HG03064 (cell line): ENCODE data around the gene NPR2.

Experiments
- ATAC-seq: cut with Tn5 transposase; IDR thresholded peaks from one replicate; pipeline ENCODE4 v1.9.1; 2021; ENCODE audit warnings: low read depth; ENCODE audit not compliant: unreplicated experiment

The NPR2 gene

GRCh38 chr9:35791297-35791921, at the start of gene NPR2:
Gene NPR2, plus strand, starts transcription at chr9:35791591. Its CDS starts 818 bp downstream, at chr9:35792409.
- no peak for ATAC-seq

- ATAC-seq = no peak
Observed at GRCh38 chr9:35741740-35742139, 49.7 kb upstream of the NPR2 start.

DNA sequence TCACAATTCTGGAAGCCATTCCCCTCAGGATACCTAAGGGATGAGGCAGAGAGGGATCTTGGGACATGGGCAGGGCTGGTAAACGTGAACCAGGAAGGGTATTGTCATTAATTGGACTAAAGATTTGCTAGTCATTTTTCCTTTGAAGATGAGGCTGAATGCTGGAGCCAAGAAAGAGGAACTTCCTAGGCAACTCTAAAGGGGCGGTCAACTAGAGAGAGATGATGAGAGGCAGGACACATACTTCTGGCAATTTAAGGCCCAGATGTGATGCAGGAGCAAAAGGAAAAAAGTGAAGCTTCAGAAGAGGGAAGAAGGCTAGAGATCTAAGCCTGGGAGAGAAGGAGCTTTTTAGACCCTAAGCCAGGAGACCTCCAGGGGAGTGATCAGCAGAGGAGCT, 47.9 kb upstream of the NPR2 start:
- ATAC-seq = no peak

DNA sequence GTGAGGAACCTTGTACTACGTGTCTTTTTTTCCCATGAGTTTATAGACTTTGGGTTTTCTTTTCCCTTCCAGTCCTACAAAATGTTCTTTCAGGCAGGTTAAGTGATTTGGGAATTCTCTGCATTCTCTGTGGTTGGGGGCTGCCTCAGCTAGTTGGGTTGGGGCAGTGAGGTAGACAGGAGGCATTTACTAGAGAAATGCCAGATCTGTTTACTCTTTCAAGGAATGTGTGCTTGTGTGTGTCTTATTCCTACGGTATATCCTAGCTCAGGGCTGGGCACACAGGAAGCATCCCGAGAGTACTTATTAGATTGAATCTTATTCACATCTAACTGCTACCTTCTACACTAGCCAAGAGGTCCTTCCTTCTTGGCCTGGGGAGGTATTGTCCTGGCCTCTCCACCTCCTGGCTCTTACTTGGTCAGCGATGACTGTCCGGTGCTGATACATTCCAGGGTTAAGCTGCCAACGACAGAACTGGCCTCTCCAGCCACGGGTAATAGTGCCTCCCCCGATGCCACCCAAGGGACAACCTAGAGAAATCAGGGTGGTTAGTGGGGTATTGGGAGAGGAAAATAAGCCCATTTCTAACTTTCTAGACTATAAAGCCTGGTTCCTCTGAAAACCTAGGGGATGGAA, 47.4 kb upstream of the NPR2 start:
- ATAC-seq = no peak

- no peak for ATAC-seq
Observed at GRCh38 chr9:35745569-35745968, 45.8 kb upstream of the NPR2 start.

DNA sequence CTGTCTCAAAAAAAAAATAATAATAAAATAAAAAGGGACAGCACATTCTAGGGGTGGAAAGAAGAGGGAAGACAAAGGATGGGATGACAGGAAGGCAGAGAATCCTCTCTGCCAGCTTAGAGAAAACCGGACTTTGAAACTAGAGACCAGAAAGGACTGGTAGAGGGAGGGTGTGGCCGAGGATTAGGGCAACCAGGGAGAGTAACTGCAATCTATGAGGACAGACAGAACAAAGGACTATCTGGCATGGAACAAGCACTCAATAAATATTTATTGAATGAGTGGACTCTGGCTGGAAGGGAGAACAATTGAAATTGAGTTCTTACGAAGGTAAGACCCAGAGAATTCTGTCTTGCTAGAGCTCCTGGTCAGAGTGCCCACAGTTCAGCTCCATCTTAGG, 44.8 kb upstream of the NPR2 start:
- no peak for ATAC-seq

DNA sequence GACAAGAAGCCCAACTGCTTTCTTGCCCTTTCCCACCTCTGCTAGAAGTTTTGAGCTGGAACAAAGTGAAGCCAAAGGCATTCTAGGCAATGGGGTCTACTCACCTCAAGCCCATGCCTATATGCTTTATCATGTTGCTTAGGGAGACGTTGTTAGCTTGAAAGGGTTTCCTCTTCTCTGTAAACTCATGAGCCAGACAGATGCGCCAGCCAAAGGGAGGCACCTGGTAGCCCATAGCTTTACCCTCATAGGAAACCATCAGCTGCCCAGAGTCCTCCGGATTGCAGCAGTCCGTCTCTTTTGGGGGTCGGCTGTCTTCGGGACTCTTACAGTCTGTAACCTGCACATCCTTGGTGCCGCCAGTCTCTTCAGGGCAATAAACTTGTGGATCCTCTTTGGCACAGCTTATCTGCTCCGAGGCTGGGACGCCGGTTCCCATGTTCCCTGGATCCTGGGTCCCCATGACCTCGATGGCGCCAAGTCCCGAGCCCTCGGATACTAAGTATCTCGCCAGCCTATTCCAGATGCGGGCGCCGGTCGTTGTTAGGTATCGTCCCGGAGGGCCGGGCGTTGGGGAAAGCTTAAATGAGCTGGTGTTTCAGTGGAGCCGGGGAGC, 43.0 kb upstream of the NPR2 start:
- peak; percentile 5 for ATAC-seq

DNA sequence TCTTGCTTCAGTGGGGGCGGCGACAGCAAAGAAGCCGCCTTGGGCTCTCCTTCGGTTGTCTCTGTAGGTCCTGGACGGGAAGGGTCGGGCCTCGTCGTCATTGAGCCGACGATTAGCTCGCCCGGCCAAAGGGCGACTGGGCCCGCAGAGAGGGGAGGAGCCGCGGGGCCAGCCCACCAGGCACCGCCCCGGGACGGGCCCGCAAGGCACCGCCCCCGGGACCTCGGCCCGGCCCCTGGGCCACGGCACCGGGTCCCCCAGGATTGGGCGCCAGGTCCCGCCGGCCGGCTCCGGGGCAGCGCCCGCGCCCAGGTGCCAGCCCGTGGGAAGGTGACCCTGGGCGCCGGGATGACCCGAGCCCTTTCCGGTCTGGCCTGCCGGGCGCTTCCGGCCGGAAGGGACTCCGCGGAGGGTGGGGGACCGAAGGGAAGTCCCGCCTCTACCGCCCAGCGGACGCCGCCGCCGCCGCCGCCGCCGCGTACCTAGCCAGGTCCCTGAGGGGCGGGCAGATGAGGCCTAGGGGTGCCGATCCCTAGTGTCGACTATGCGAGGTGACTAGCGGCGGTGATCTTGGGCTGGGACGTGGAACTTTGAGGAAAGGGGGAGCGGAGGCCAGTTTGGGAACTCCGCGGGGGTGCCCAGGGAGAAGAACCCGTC, 42.4 kb upstream of the NPR2 start, which contains the start of the genes GBA2 and RGP1:
Gene GBA2, minus strand, starts transcription at position 371 of the 657 bp plus-strand sequence. CDS start 524 bp downstream, outside the sequence.
Gene RGP1, plus strand, starts transcription at position 430 of the 657 bp plus-strand sequence. CDS start 469 bp downstream, outside the sequence.
- peak; percentile 78 for ATAC-seq

DNA sequence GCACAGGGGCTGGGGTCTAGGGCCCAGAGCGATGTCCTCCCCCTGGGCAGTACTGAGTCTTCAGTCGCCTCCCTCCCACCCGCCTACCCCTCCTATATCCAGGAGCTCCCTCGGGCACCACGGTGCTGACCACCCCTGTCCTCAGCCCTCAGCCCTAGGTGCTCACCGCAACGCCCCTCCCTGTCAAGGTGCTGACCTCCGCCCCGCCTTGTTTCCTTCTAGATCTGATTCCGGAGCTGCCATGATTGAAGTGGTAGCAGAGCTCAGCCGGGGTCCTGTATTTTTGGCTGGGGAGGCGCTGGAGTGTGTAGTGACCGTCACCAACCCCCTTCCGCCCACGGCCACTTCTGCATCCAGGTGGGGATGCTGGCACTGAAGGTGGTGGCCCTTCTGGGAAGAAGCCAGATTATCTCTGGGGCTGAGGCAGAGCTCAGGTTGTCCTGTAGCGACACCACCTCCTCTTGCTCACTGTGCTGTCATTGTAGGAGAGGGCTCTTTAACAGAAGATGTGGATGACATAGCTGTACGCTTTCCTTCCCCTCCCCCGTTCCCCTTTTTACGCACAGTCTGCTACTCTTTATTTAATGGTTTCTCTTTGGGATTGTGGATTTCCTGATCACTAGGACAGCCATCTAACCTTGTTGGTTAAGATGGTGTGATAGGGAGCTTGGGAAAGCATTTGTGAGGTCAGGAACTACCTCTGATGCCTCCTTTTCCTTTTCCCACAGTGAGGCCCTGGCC, 41.7 kb upstream of the NPR2 start:
- peak; percentile 26 for ATAC-seq

- no peak for ATAC-seq
Observed at GRCh38 chr9:35750256-35750531, 41.2 kb upstream of the NPR2 start.

DNA sequence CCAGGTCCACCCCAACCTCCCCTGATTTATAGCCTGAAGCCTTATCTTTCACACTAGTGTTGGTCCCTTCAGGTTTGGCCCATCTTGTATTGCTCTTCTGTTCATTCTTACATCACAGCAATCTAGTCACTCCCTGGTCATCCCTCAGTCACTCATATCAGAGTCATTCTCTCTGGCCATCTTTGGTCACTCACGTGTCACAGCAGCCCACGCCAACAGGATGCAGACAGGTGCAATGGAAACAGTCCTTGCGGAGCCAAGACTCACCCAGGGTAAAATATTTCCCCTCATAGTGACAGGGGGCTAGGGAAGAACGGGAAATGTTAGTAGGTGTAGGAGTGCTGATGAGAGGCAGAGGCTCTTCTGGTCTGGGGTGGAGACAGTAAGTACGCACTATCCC, 37.9 kb upstream of the NPR2 start:
- no peak for ATAC-seq

DNA sequence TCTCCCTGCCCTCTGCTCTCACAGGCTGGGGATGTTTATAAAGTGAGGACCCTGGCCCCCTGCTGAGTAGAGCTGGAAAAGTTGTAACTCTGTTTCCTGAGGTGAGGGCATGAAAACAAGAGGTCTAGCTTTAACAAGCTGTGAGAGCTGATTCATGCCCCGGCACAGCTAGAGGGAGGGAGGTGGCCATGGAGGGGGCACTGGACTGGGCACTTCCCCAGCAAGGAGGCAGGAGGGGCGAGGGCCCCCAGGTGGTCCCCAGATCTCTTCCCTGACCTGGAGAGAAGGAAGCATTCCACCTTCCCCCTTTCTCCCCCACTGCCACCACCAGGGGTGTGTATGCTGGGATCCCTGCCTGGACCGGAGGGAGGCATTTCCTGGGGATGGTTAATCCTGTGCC, 37.1 kb upstream of the NPR2 start, which contains the start of gene MSMP:
Gene MSMP, minus strand, starts transcription at position 13 of the 400 bp plus-strand sequence. CDS start 147 bp downstream, outside the sequence.
- ATAC-seq = no peak

- no peak for ATAC-seq
Observed at GRCh38 chr9:35755071-35755470, 36.3 kb upstream of the NPR2 start.

DNA sequence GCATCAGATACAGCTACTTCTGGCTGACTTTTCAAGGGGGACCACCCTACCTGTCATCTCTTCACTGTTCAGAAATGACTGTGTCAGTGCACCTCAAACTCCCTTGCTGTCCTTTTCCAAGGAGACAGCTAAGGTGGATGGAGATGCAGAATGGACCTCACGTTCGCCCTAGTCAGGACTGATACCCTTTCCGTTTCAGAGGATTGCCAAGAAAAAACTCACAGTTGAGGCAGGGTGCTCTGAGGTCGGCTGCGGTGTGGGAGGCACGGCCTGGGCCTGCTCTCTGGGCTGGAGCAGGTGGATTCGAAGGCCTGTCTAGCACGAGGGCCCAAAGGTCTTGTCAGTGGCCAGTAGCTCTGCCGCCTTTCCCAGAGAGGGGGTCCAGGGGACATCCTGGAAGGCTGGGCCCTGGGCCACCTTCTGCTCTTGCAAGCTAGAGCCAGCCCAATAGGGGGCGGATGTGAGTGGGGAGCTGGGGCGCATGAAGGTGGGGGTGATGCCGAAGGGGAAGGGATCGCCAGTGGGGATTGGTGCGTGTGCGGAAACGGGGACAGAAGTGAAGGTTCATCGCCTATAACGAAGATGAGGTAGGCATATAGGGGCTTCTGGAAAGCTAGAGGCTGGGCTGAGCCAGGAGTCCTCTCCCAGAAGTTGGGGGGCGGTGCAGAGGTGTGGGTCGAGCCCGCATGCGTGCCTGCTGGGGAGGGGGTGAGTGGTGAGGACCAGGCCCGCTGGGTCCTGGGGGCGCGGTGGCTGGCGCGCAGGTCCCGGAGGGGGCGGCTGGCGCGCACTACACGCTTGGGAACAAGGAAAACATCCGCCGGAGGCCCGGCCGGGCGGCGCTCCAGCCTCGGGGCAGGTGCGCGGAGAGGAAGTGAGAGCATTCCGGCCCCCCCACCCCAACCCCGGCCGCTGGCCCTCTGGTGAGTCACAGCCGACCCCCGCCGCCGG, 34.8 kb upstream of the NPR2 start:
- ATAC-seq = peak; percentile 50

- ATAC-seq = peak; percentile 47
Observed at GRCh38 chr9:35757226-35757891, 34.0 kb upstream of the NPR2 start.

- no peak for ATAC-seq
Observed at GRCh38 chr9:35757892-35758275, 33.5 kb upstream of the NPR2 start.

- ATAC-seq = no peak
Observed at GRCh38 chr9:35758475-35759050, 32.8 kb upstream of the NPR2 start.

DNA sequence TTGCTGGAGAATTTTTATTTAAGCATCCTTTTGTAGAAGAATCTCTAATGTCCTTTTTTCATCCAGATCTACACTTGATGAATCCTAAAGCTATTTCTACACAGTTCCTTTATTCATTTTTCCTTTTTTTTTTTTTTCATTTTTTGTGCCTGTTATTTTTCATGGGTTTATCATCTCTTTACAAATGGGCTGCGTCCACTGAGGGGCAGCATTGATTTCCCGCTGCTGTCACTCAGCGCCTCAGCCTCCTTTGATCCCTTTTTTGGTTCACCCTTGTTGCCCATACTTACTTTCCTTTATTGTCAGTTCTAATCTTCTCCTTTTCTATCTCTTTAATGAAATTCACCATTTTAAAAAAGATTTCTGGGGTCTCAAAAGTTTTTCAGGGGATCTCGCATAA, 31.6 kb upstream of the NPR2 start:
- ATAC-seq = no peak

DNA sequence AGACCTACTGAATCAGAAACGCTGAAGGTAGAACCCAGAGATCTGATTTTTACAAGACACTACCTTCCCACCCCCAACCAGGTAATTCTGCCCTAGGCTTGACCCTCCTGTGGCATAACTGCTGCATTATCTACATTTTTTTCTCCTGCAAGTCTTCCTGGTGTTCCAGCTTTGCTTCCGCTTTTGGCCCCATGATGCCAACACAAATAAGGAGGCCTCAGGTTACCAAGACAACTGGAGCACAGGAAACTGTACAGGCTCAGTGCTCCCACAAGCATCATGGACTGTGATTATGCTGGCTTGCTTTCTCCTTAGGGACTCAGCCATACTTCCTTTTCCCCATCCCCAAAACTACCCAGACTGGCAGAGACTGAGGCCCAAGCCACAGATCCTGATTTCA, 30.7 kb upstream of the NPR2 start:
- ATAC-seq = no peak
